Measurements from ENCODE around the gene MEF2A.

MEF2A gene

GRCh38 chr15:99605990-99606389 lies 40.2 kb downstream of the MEF2A start:
- DNase-seq (ENCODE audit: low read depth in 3 of 3), result no peak

GRCh38 chr15:99606646-99607045 lies 40.9 kb downstream of the MEF2A start:
- no peak for DNase-seq (ENCODE audit: low read depth in 3 of 3)

- DNase-seq (ENCODE audit: low read depth in 3 of 3), result no peak
These were observed 47.7 kb downstream of the MEF2A start for GRCh38 chr15:99613481-99613880.

GRCh38 chr15:99613887-99614647 lies 48.3 kb downstream of the MEF2A start:
- no peak for DNase-seq (ENCODE audit: low read depth in 3 of 3)

- no peak for DNase-seq (ENCODE audit: low read depth in 3 of 3)
These were observed 49.0 kb downstream of the MEF2A start for GRCh38 chr15:99614749-99615288.

- no peak for DNase-seq (ENCODE audit: low read depth in 3 of 3)
These were observed 49.7 kb downstream of the MEF2A start for GRCh38 chr15:99615460-99615859.

- no peak for DNase-seq (ENCODE audit: low read depth in 3 of 3)
These were observed 50.3 kb downstream of the MEF2A start for GRCh38 chr15:99616129-99616528.

GRCh38 chr15:99616773-99617342 lies 51.1 kb downstream of the MEF2A start:
- no peak for DNase-seq (ENCODE audit: low read depth in 3 of 3)

- no peak for DNase-seq (ENCODE audit: low read depth in 3 of 3)
These were observed 53.2 kb downstream of the MEF2A start for GRCh38 chr15:99618941-99619411.

GRCh38 chr15:99619712-99620111 lies 53.9 kb downstream of the MEF2A start:
- no peak for DNase-seq (ENCODE audit: low read depth in 3 of 3)

GRCh38 chr15:99620178-99620577 lies 54.4 kb downstream of the MEF2A start:
- no peak for DNase-seq (ENCODE audit: low read depth in 3 of 3)

- DNase-seq (ENCODE audit: low read depth in 3 of 3), result no peak
These were observed 56.0 kb downstream of the MEF2A start for GRCh38 chr15:99621767-99622166.

GRCh38 chr15:99628374-99629001 lies 62.7 kb downstream of the MEF2A start:
- DNase-seq (ENCODE audit: low read depth in 3 of 3), result no peak

- no peak for DNase-seq (ENCODE audit: low read depth in 3 of 3)
These were observed 64.9 kb downstream of the MEF2A start for GRCh38 chr15:99630607-99631131.

- no peak for DNase-seq (ENCODE audit: low read depth in 3 of 3)
These were observed 65.5 kb downstream of the MEF2A start for GRCh38 chr15:99631255-99631654.

GRCh38 chr15:99632521-99632920 lies 66.7 kb downstream of the MEF2A start:
- DNase-seq (ENCODE audit: low read depth in 3 of 3), result no peak

- no peak for DNase-seq (ENCODE audit: low read depth in 3 of 3)
These were observed 67.9 kb downstream of the MEF2A start for GRCh38 chr15:99633655-99634054.

GRCh38 chr15:99634576-99634975 lies 68.8 kb downstream of the MEF2A start:
- no peak for DNase-seq (ENCODE audit: low read depth in 3 of 3)

- DNase-seq (ENCODE audit: low read depth in 3 of 3), result no peak
These were observed 69.4 kb downstream of the MEF2A start for GRCh38 chr15:99635145-99635544.

GRCh38 chr15:99635794-99636193 lies 70.0 kb downstream of the MEF2A start:
- no peak for DNase-seq (ENCODE audit: low read depth in 3 of 3)

GRCh38 chr15:99644913-99645542 lies 79.2 kb downstream of the MEF2A start:
- no peak for DNase-seq (ENCODE audit: low read depth in 3 of 3)

- no peak for DNase-seq (ENCODE audit: low read depth in 3 of 3)
These were observed 79.8 kb downstream of the MEF2A start for GRCh38 chr15:99645543-99645935.

Data from stimulated activated CD4-positive, alpha-beta T cell treated with anti-CD3 and anti-CD28 coated beads, TNF-alpha, amount 100 ng/mL, for 4 hours (primary cell).